GM19397 (cell line): ENCODE results near the gene ENAM.
A peak's percentile ranks its signal among the peaks of the same experiment; 100 is the strongest.
"Not testable (repeated sequence)": the region's sequence is repeated elsewhere in the genome, so short reads cannot be mapped to it uniquely, and the experiment has no call there.

ENCODE experiments used
- ATAC-seq: cut with Tn5 transposase; IDR thresholded peaks from one replicate; pipeline ENCODE4 v1.9.1; 2021; ENCODE audit warnings: mild to moderate bottlenecking, moderate library complexity; ENCODE audit not compliant: unreplicated experiment

The ENAM gene

DNA sequence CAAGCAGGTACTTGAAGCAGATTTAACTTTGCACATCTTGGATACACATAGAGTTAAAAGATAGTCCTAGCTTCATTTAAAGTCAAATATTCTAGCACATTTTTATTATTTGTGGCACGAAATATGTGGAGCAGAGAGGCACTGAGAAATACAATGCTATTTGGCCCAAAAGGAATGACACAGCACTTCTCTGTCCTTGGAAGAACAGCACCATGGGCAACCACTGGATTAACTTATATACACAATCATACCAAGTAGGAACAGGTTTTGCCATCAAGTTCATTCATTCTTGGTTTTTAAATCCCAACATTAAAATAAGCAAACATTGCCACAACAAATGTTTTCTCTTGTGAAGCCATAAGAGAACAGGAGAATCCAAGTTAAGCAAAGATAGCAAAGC is 924 bp upstream of the ENAM start:
- no peak for ATAC-seq

DNA sequence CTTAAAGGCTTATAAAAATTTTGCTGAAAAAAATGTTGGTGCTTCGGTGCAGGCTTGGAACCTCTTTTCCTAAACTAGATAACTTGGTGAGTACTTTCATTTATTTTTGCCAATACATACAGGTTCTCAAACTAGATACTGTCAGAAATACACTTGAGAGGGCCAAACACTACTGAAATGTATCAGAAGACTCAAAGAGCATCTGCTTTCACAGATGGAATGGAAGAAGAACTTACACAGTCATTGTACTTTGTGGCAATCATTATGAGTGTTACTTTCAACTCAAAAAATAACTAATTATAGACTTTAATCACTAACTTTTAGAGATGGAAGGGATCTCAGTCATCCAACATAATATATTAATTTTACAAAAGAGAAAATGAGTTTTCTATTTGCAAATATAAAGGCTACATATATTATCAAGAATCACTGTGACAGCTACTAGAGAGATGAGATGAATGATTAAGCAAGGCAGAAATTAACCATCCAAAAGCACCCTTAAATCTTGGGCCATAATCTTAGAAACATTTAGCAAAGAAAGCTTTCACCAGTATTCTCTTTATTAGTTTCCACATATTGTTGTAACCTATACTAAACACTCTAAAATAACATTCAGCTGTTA is 1.0 kb downstream of the ENAM start:
- no peak for ATAC-seq

DNA sequence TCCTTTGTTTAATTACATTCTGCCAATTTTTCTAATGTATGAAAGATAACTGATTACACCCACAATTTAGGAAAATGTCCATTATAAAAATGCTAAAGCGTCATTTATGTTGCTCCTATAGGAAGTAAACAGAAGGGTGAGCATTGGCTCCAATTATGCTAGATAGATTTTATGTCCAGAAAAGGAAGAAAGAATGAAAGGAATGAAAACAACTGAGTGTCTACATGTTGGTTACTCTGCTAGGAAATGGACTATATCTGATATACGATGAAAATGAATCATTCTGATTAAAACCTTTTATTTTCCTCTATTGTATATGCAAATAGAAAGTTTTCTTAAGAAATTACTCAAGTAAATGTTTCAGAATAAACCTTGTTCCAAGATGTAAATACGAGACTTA is 1.6 kb downstream of the ENAM start:
- no peak for ATAC-seq

GRCh38 chr4:70632028-70632427 is 3.5 kb downstream of the ENAM start:
- ATAC-seq, result no peak

DNA sequence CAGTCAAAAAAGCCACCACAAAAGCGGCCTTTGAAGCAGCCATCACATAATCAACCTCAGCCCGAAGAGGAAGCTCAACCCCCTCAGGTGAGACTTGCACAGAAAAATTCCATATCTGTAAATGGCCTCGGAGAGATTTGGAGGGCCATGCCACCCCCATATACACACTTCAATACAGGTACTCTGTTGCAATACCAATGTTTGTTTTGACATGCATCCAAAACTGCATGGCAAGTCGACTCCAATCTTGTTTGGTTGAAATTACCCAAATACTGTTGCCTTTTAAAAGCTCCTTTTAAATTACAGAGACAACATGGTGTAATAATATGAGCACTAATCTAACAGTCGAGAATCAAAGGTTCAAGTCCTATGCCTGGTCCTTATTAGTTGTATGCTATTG is 5.9 kb downstream of the ENAM start:
- ATAC-seq, result no peak

DNA sequence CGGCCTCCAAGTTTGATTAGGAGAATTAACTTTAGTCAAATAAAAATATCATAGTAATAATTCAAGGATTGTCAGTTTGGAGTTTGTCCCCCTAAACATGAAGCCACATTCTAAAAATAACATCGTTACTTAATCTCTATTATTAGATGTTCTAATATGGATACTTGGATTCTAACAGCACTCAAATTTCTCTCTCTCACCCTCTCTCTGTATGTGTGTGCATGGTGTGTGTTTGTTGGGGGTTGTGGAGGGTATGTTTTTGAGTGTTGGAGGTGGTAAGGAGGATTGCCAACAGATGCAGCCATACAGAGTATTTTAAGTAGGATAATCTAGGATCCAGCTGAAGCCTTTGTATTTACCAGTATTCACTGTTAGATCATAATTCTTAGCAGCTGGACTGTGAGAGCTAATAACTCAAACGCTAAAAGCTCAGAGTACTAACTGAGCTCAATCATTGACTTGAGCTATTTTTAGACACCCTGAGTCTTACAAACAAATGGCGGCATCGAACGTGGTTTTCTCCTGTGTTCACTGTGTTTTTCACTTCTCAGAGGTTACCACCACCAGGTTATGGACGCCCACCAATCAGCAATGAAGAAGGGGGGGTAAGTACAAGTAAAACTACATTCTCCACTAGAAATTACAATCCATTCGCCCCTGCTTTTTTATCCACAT is 8.8 kb downstream of the ENAM start:
- ATAC-seq, result peak; percentile 57

DNA sequence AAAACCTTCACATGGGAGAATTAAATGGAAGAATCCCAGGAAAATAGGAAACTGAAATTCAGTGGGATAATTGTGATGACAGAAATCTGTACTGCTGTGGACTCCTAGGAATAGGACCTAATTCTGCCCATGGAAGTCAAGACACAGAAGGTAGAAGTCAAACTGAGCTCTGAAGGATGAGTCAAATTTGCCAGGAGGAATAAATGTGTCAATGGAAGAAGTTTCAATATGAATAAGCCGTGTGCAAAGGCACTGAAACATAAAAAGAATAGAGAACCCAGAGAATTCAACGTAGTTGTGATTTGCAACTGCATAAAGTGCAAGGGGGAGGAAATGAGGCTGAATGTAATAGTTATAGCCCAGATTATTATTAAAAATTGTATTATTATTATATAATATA is 11.6 kb downstream of the ENAM start:
- no peak for ATAC-seq

- ATAC-seq, result not testable (repeated sequence)
Measured at GRCh38 chr4:70650741-70651140, 22.2 kb downstream of the ENAM start.

GRCh38 chr4:70651864-70652506 is 23.4 kb downstream of the ENAM start:
- no peak for ATAC-seq

DNA sequence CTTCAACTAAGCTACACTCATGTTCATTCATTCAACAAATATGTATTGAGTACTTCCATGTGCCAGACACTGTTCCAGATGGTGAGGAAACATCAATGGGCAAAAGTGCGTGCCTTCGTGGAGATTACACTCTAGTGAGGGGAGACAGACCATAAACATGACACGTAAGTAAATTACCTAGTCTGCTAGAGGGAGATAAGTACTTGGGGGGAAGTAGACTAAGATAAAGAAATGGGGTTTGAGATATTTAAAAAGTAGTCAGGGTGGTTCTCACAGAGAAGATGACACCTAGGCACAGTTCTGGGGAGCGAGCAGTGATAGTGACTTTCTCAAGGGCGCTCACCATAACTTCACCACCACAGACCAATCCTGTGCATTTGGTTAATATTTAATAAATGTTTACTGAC is 26.1 kb downstream of the ENAM start:
- ATAC-seq, result no peak

DNA sequence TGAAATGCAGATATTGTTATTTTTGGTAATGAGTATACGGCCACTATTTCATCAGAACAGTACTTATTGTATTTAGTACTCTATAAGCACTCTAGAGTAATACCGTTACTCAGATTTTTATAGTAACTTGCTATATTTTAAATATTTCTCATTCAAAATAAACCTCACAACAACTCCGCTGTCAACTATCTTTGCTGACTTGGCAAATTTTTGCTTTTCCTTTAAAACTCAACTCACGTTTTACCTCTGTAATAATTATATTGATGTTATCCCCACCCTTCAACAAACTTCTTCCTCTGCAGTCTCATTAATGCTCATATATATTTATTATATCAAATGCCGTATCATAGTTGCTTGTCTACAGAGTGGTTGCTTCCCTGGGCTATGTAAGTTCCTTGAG is 28.8 kb downstream of the ENAM start:
- ATAC-seq, result no peak

- no peak for ATAC-seq
Measured at GRCh38 chr4:70658418-70658817, 29.9 kb downstream of the ENAM start.

DNA sequence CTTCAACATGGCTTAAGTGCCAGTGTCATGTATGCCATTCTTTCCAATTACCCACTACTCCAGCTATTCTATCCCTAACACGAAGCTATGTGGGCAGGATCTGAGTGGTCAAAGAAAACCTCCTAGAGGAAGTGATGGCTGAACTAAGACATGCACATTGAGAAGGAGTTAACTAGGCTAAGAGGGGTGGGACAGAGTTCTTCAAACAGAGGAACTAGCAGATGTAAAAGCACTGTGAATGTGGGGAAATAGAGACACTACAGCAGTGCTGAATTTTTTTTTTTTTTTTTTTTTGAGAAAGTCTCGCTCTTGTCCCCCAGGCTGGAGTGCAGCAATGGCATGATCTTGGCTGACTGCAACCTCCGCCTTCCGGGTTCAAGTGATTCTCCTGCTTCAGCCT is 31.6 kb downstream of the ENAM start:
- ATAC-seq, result no peak

GRCh38 chr4:70661309-70661922 is 32.9 kb downstream of the ENAM start:
- ATAC-seq, result peak; percentile 68

- ATAC-seq, result no peak
Measured at GRCh38 chr4:70666369-70666768, 37.8 kb downstream of the ENAM start, which contains the start of gene JCHAIN. JCHAIN (minus strand) TSS chr4:70666508; CDS start chr4:70666490, 18 bp downstream.

- ATAC-seq, result no peak
Measured at GRCh38 chr4:70667740-70668535, 39.4 kb downstream of the ENAM start.

- no peak for ATAC-seq
Measured at GRCh38 chr4:70670332-70671014, 41.9 kb downstream of the ENAM start.

DNA sequence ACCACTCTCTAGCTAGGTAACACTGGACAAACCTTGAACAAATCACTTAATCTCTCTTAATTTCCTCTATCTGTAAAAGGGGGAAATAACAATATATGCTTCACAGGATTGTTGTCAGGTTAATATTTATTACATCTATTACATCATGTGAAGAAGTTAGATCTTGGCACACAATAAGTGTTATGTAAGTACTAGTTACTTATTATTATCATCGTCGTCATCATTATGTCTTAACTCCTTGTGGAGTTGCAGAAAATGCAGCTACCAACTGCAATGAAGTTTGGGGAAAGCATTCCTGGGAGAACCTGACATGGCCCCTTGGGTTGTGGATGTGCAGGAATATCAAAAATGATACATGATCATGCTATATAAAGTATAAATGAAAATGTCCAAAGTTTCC is 42.5 kb downstream of the ENAM start:
- no peak for ATAC-seq

DNA sequence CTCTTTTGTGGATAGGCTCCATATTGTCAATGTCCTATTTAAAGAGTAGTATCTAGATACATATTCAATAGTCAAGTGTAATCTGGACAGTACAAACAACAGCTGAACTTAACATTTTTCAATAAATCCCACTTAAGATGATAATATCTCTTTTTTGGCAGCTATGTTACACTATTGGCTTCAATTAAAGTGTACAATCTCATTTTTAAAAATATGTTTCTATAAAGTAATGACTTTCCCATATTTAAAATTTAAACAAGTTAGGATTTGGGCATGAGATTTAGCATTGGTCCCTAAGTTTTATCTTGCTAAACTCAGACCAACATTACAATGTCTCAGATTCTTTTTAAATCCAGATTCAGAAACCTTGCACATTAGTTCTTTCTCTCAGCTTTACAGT is 45.6 kb downstream of the ENAM start:
- no peak for ATAC-seq

- no peak for ATAC-seq
Measured at GRCh38 chr4:70674731-70675130, 46.2 kb downstream of the ENAM start.
